CD4-positive, alpha-beta memory T cell (primary cell): ENCODE measurements around the gene NGEF. TPM values are rescaled to one million over a fixed set of nuclear protein-coding genes. Genes with fewer than 3 reads are reported as not detected.

Experiments used
- CTCF ChIA-PET: fragments of 350-600 bp; sonication (Branson Sonifier 250); formaldehyde crosslinking; loops from one replicate; lab custom pipeline; 2021; ENCODE audit warnings: inconsistent platforms; ENCODE audit not compliant: partially characterized antibody; lab: Charles Lee
- POLR2A ChIA-PET: fragments of 350-600 bp; sonication (Branson Sonifier 250); formaldehyde crosslinking; loops from one replicate; lab custom pipeline; 2021; ENCODE audit not compliant: partially characterized antibody; lab: Charles Lee
- DNase-seq, 5 donors: peaks; one replicate each; pipeline versions ENCODE4 v3.0.0 to v3.0.0-alpha.2; 2020 to 2022; ENCODE audit warnings: mixed read lengths in 1 of 5
- H3K27ac ChIP-seq: one replicate; pipeline ENCODE4 v1.7.0; 2013; ENCODE audit warnings: low read depth, low read length
- H3K27me3 ChIP-seq: 2 replicates; pipeline ENCODE4 v1.7.0; 2013; ENCODE audit warnings: mild to moderate bottlenecking, low read length, moderate library complexity; ENCODE audit not compliant: insufficient read depth
- H3K36me3 ChIP-seq: 2 replicates; pipeline ENCODE4 v1.7.0; 2013; ENCODE audit warnings: mild to moderate bottlenecking, low read length, moderate library complexity; ENCODE audit not compliant: insufficient read depth
- H3K4me1 ChIP-seq: 2 replicates; pipeline ENCODE4 v1.7.0; 2013; ENCODE audit warnings: mild to moderate bottlenecking, low read length, moderate library complexity; ENCODE audit not compliant: insufficient read depth
- H3K4me3 ChIP-seq, 2 donors: one replicate each; pipeline ENCODE4 v1.7.0; 2013; ENCODE audit warnings: low read length in 2 of 2, mild to moderate bottlenecking in 1 of 2
- H3K9me3 ChIP-seq, 2 donors: one replicate each; pipeline ENCODE4 v1.7.0; 2013; ENCODE audit warnings: low read length in 2 of 2, control low read depth in 1 of 2; ENCODE audit not compliant: control insufficient read depth in 1 of 2
- H3K27ac Mint-ChIP-seq, 7 donors: one replicate each; pipeline ENCODE4 v1.8.0; 2020 to 2021; ENCODE audit warnings: mixed read lengths in 7 of 7, mild to moderate bottlenecking in 6 of 7, inconsistent platforms in 3 of 7, moderate library complexity in 3 of 7
- H3K27me3 Mint-ChIP-seq, 2 donors: one replicate each; pipeline ENCODE4 v1.8.0; 2020 to 2021; ENCODE audit warnings: mixed read lengths in 2 of 2
- H3K36me3 Mint-ChIP-seq, 2 donors: one replicate each; pipeline ENCODE4 v1.8.0; 2020 to 2021; ENCODE audit warnings: mixed read lengths in 2 of 2, inconsistent platforms in 1 of 2, mild to moderate bottlenecking in 1 of 2
- H3K4me1 Mint-ChIP-seq, 4 donors: one replicate each; pipeline ENCODE4 v1.8.0; 2020 to 2021; ENCODE audit warnings: mixed read lengths in 4 of 4, mild to moderate bottlenecking in 1 of 4
- H3K4me3 Mint-ChIP-seq, 8 donors: one replicate each; pipeline ENCODE4 v1.8.0; 2020 to 2021; ENCODE audit warnings: mixed read lengths in 8 of 8, mild to moderate bottlenecking in 7 of 8, moderate library complexity in 6 of 8, inconsistent platforms in 3 of 8
- H3K9me3 Mint-ChIP-seq, 8 donors: one replicate each; pipeline ENCODE4 v1.8.0; 2020 to 2021; ENCODE audit warnings: mixed read lengths in 8 of 8, mild to moderate bottlenecking in 5 of 8, inconsistent platforms in 3 of 8, moderate library complexity in 1 of 8
- intact Hi-C: fragments of 100-400 bp; cut with micrococcal nuclease; formaldehyde crosslinking; loops from one replicate; pipeline ENCODE4 v1.15.1; 2023
- polyA plus RNA-seq, 2 donors: library from polyadenylated mRNA; unstranded; fragments of 300-500 nt; fragmentation: Illumina TruSeq; gene quantifications; one replicate each; pipeline ENCODE4 v1.2.3, GENCODE V29; 2021
- total RNA-seq, 2 experiments: library from RNA; stranded (reverse); gene quantifications; one replicate each; pipeline ENCODE4 v1.2.3, GENCODE V29; 2021

Gene NGEF
- total and polyA plus RNA-seq, 4 experiments from 2014 or later = not detected

DNA sequence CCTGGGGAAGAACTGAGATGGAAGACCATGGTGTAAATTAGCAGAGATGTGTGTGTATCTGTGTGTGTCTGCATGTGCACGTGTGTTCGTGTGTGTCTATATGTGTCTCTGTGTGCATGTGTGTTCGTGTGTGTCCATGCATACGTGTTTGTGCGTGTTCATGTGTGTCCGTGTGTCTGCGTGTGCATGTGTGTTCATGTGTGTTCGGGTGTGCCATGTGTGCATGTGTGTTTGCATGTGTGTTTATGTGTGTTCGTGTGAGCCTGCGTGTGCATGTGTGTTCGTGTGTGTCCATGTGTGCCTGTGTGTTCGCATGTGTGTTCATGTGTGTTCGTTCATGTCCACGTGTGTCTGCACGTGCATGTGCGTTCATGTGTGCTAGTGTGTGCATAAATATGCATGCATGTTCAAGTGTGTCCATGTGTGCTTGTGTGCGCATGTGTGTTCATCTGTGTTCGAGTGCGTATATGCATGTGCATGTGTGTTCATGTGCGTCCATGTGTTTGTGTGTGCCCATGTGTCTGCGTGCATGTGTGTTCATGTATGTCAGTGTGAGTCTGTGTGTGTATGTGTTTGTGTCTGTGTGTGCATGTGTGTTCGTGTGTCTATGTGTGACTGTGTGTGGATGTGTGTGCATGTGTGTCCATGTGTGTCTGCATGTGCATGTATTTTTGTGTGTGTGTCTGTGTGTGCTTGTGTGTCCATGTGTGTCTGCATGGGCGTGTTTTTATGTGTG lies 22.5 kb upstream of the NGEF start:
- Histone ChIP-seq H3K27me3 (no peaks in the 10 kb centered on the region), H3K9me3 (no peaks in the 10 kb centered on the region), H3K4me1 (no peaks in the 10 kb centered on the region), H3K36me3 (no peaks in the 10 kb centered on the region), H3K27ac (no peak overlapping the region), H3K4me3 (no peak overlapping the region)
- Mint-ChIP-seq H3K27ac (no peak overlapping the region), H3K4me1 (no peaks in the 10 kb centered on the region), H3K27me3 (no peaks in the 10 kb centered on the region), H3K4me3 (no peak overlapping the region), H3K36me3 (no peaks in the 10 kb centered on the region), H3K9me3 (no peaks in the 10 kb centered on the region)
- intact Hi-C loops = no loop called here
- POLR2A ChIA-PET = no interaction called here
- DNase-seq = no peak
- CTCF ChIA-PET = no interaction called here

DNA sequence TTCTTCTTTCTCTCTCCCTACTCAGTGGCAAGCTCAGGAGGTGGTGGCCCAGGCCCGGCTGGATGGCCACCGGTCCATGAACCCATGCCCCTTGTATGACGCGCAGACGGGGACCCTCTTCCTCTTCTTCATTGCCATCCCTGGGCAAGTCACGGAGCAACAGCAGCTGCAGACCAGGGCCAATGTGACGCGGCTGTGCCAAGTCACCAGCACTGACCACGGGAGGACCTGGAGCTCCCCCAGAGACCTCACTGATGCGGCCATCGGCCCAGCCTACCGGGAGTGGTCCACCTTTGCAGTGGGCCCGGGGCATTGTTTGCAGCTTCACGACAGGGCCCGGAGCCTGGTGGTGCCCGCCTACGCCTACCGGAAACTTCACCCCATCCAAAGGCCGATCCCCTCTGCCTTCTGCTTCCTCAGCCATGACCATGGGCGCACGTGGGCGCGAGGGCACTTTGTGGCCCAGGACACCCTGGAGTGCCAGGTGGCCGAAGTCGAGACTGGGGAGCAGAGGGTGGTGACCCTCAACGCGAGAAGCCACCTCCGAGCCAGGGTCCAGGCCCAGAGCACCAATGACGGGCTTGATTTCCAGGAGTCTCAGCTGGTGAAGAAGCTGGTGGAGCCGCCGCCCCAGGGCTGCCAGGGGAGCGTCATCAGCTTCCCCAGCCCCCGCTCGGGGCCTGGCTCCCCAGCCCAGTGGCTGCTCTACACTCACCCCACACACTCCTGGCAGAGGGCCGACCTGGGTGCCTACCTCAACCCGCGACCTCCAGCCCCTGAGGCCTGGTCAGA lies 21.2 kb upstream of the NGEF start:
- Histone ChIP-seq H3K27me3 (no peaks in the 10 kb centered on the region), H3K36me3 (no peaks in the 10 kb centered on the region), H3K27ac (no peak overlapping the region), H3K4me3 (no peak overlapping the region), H3K4me1 (no peaks in the 10 kb centered on the region), H3K9me3 (no peaks in the 10 kb centered on the region)
- Mint-ChIP-seq H3K36me3 (no peaks in the 10 kb centered on the region), H3K27me3 (no peaks in the 10 kb centered on the region), H3K9me3 (no peaks in the 10 kb centered on the region), H3K4me1 (no peaks in the 10 kb centered on the region), H3K27ac (no peak overlapping the region), H3K4me3 (no peak overlapping the region)
- ChIA-PET POLR2A (no interaction called here), CTCF (interaction anchor here (1.4 kb wide), 1 partner anchor 20 kb away, joined by 7 read pairs; no protein-coding TSS in a partner anchor)
- intact Hi-C loops = no loop called here
- no peak for DNase-seq

DNA sequence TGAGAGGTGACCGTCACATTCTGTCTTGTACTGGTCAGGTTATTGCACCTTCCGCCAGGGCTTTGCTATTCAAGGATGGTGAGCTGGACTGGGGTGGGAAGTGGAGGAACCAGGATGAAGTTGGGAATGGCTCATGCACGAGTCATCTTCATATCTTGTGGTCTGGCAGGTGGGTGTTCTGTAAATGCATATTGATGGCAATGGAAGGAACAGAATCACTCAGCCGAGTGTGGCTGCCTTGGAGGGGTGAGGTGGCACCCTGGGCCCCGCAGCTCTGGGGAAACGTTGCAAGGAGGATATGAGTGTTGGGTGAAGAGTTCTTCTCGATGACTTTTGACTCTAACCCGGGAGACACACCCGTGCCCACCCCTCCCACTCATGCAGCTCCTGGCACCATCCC lies 20.6 kb upstream of the NGEF start:
- ChIA-PET POLR2A (no interaction called here), CTCF (interaction anchor here (1.4 kb wide), 1 partner anchor 20 kb away, joined by 7 read pairs; no protein-coding TSS in a partner anchor)
- Histone ChIP-seq H3K4me1 (no peaks in the 10 kb centered on the region), H3K4me3 (no peak overlapping the region), H3K27ac (no peak overlapping the region), H3K36me3 (no peaks in the 10 kb centered on the region), H3K9me3 (no peaks in the 10 kb centered on the region), H3K27me3 (no peaks in the 10 kb centered on the region)
- H3K27ac Mint-ChIP-seq = no peak overlapping the region
- intact Hi-C loops = no loop called here
- DNase-seq = no peak
- H3K36me3 Mint-ChIP-seq = no peaks in the 10 kb centered on the region
- H3K9me3 Mint-ChIP-seq = no peaks in the 10 kb centered on the region
- no peaks in the 10 kb centered on the region for H3K27me3 Mint-ChIP-seq
- no peak overlapping the region for H3K4me3 Mint-ChIP-seq
- no peaks in the 10 kb centered on the region for H3K4me1 Mint-ChIP-seq

DNA sequence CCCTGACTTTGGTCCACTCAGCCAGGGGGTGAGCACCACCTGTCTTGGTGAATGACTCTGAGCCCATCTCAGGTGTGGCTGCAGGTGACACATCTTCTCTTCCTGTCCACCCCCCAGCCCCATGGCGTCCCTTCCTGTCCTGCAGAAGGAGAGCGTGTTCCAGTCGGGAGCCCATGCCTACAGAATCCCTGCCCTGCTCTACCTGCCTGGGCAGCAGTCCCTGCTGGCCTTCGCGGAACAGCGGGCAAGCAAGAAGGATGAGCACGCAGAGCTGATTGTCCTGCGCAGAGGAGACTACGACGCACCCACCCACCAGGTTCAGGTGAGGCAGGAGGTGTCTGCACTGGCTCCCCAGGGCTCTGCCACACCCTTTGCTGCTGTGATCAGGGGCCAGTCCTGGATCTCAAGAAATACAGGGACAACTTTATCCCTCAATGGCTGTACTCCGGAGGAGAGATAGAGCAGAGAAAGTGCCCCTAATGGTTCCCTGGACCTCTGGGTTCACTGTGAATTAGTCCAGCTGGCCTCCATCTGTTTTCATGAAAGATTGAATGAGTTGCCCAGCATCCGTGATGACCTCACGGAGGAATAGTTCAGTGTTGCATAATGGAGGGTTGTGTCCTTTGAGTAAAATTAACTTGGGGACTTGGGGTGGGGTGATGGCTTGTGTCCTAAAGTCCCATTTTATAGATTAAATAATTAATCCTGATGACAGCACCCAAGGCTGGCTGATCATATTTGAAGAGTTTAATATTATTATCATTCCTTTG lies 19.7 kb upstream of the NGEF start, which contains the start of gene NEU2:
TSS of gene NEU2 (plus strand) at position 122 of the 770 bp plus-strand sequence. CDS start at position 122, 0 bp downstream.
- Mint-ChIP-seq H3K27ac (peak within 1 kb of the TSS in 1 of 7 donors; percentile 64), H3K4me1 (no peaks in the 10 kb centered on the region), H3K9me3 (no peaks in the 10 kb centered on the region), H3K4me3 (no peak within 1 kb of the TSS), H3K27me3 (no peaks in the 10 kb centered on the region), H3K36me3 (no peaks in the 10 kb centered on the region)
- H3K4me3 ChIP-seq = no peak within 1 kb of the TSS
- H3K27me3 ChIP-seq = no peaks in the 10 kb centered on the region
- intact Hi-C loops = no loop called here
- POLR2A ChIA-PET = no interaction called here
- CTCF ChIA-PET = interaction anchor here (1.4 kb wide), 1 partner anchor 21 kb away, joined by 7 read pairs; no protein-coding TSS in a partner anchor
- H3K36me3 ChIP-seq = no peaks in the 10 kb centered on the region
- no peak within 1 kb of the TSS for H3K27ac ChIP-seq
- no peaks in the 10 kb centered on the region for H3K4me1 ChIP-seq
- no peaks in the 10 kb centered on the region for H3K9me3 ChIP-seq
- DNase-seq = no peak

DNA sequence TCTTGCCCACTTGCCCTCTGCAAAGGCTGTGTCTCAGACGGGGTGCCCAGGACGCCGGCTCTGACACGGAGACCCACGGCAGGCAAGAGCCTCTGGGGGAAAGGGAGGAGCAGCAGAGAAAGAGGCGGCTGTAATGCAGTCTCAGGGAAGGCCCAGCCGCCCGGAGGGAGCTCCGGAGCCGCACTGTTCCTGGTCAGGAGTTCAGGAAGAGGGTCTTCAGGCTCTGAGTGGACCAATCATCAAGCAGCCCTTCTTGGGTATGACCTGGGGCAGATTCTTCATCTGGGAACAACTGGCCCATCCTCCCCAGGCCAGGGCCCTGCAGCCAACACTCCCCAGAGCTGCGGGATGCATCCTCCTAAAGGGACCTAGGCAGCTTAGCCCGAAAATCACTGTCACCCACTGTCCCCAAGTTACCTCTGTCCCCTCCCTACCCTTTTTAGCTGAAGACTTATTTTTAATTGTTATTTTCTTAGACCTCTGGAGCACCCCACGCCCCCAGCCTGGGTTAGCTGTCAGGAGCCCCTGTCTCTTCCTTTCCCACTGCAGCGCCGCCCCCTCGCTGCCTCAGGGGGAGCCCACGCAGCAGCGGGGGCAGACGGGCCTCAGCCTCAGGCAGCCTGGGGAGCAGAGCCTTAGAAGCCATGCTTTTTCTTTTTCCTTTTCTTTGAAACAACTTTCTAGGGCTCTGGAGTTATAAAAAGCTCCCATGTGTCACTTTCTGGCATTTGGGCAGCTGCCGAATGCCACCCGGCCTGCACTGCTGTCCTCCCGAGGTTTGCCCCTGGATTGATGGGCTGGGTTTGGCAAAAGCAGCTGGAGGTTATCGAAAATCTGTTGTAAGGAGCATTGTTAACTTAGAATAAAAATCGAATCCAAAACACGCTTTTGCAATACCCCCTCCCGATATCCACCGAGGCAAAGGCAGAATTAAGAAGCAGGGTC lies 18.8 kb upstream of the NGEF start:
- POLR2A ChIA-PET = no interaction called here
- no peaks in the 10 kb centered on the region for H3K36me3 ChIP-seq
- no peak overlapping the region for H3K4me3 ChIP-seq
- no peaks in the 10 kb centered on the region for H3K4me1 ChIP-seq
- no peaks in the 10 kb centered on the region for H3K9me3 ChIP-seq
- no peaks in the 10 kb centered on the region for H3K27me3 ChIP-seq
- H3K27me3 Mint-ChIP-seq = no peaks in the 10 kb centered on the region
- CTCF ChIA-PET = interaction anchor here (4.5 kb wide), 1 partner anchor 21 kb away, joined by 29 read pairs; no protein-coding TSS in a partner anchor
- no peaks in the 10 kb centered on the region for H3K36me3 Mint-ChIP-seq
- H3K4me3 Mint-ChIP-seq = no peak overlapping the region
- intact Hi-C loops = no loop called here
- no peak overlapping the region for H3K27ac ChIP-seq
- H3K4me1 Mint-ChIP-seq = no peaks in the 10 kb centered on the region
- H3K27ac Mint-ChIP-seq = no peak overlapping the region
- DNase-seq = no peak
- no peaks in the 10 kb centered on the region for H3K9me3 Mint-ChIP-seq

DNA sequence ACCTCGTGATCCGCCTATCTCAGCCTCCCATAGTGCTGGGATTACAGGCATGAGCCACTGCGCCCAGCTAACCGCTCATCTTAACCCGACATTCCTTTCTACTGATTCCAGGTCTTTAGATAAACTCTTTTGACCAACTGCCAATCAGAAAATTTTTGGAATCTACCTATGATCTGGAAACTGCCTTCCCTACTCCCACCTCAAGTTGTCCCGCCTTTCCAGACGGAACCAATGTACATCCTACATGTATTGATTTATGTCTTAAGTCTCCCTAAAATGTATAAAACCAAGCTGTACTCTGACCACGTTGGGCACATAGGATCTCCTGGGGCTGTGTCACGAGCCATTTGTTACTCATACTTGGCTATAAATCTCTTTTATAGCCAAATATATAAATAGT lies 16.3 kb upstream of the NGEF start:
- Histone ChIP-seq H3K9me3 (no peaks in the 10 kb centered on the region), H3K4me1 (no peaks in the 10 kb centered on the region), H3K4me3 (no peak overlapping the region), H3K36me3 (no peaks in the 10 kb centered on the region), H3K27me3 (no peaks in the 10 kb centered on the region), H3K27ac (no peak overlapping the region)
- H3K36me3 Mint-ChIP-seq = no peaks in the 10 kb centered on the region
- CTCF ChIA-PET = interaction anchor here (0.6 to 4.5 kb wide), 9 partner anchors 19 to 286 kb away, joined by 3 to 29 read pairs (median 4); partner anchors contain the start of gene INPP5D
- DNase-seq = no peak
- POLR2A ChIA-PET = interaction anchor here (1.4 kb wide), 1 partner anchor 31 kb away, joined by 4 read pairs; the partner anchor contains the start of gene INPP5D
- intact Hi-C loops = no loop called here
- no peak overlapping the region for H3K4me3 Mint-ChIP-seq
- H3K9me3 Mint-ChIP-seq = no peaks in the 10 kb centered on the region
- no peaks in the 10 kb centered on the region for H3K27me3 Mint-ChIP-seq
- no peaks in the 10 kb centered on the region for H3K4me1 Mint-ChIP-seq
- peak overlapping the region in 1 of 7 donors; percentile 20 for H3K27ac Mint-ChIP-seq
